HCT116 (cell line): ENCODE measurements around the gene C15orf39. TPM values are rescaled to one million over a fixed set of nuclear protein-coding genes. Genes with fewer than 3 reads are reported as not detected.
A peak's percentile ranks its signal among the peaks of the same experiment; 100 is the strongest.

Source experiments
- ATAC-seq: fragments of 200-7000 bp; cut with Tn5 transposase; 2 replicates; pipeline ENCODE4 v1.9.1; 2020; ENCODE audit warnings: mild to moderate bottlenecking, moderate library complexity
- BruUV-seq: library from RNA; stranded (reverse); fragments of 400-500 nt; replicated peaks from 2 replicates; lab custom pipeline; 2021; lab: Mats Ljungman, UMichigan
- CTCF ChIA-PET: fragments of 300-600 bp; sonication (Branson Sonifier 250); formaldehyde crosslinking; loops from one replicate; lab custom pipeline; 2021; ENCODE audit warnings: antibody characterized with exemption; lab: Charles Lee
- POLR2A ChIA-PET: fragments of 300-600, 350-600 bp; sonication (Branson Sonifier 250); formaldehyde crosslinking; loops from one replicate; lab custom pipeline; 2021; ENCODE audit warnings: antibody characterized with exemption; lab: Charles Lee
- RAD21 ChIA-PET, 2 experiments: fragments of 300-600 bp; sonication (Branson Sonifier 250); formaldehyde crosslinking; loops; one replicate each; lab custom pipeline; 2023; ENCODE audit warnings: low total read pairs in 2 of 2; ENCODE audit not compliant: uncharacterized antibody in 2 of 2, unreplicated experiment in 2 of 2, low non-redundant PET in 1 of 2; lab: Charles Lee
- DNase-seq: peaks from one replicate; pipeline ENCODE4 v3.0.0-alpha.2; 2010; ENCODE audit warnings: low read depth, low spot score
- H2AFZ ChIP-seq: fragments of 200-600 bp; shearing (Covaris generic), sonication (generic); 2 replicates; pipeline ENCODE4 v1.6.1; 2017; ENCODE audit warnings: low read depth, mixed run types, mixed read lengths, antibody characterized with exemption, low read length; ENCODE audit not compliant: poor library complexity, severe bottlenecking
- H3K27ac ChIP-seq: 2 replicates; pipeline ENCODE4 v1.5.1; 2012; ENCODE audit warnings: low read depth, low read length
- H3K27me3 ChIP-seq: fragments of 200-600 bp; sonication (generic); 2 replicates; pipeline ENCODE4 v1.6.1; 2016; ENCODE audit warnings: mixed run types, low read length, mixed read lengths; ENCODE audit not compliant: insufficient read depth
- H3K36me3 ChIP-seq, 2 experiments: fragments of 200-500 bp in 1 of 2; fragments of 200-600 bp in 1 of 2; sonication (Bioruptor generic) in 1 of 2; sonication (generic) in 1 of 2; 2 replicates each; pipeline versions ENCODE4 v1.5.1 to v1.6.1; 2014 to 2016; ENCODE audit warnings: low read length in 2 of 2, inconsistent platforms in 1 of 2, mixed read lengths in 1 of 2, mixed run types in 1 of 2; ENCODE audit not compliant: insufficient read depth in 2 of 2, control insufficient read depth in 1 of 2
- H3K4me1 ChIP-seq, 2 experiments: fragments of 200-600 bp in 1 of 2; sonication (generic) in 1 of 2; 2 replicates each; pipeline versions ENCODE4 v1.5.1 to v1.6.1; 2012 to 2017; ENCODE audit warnings: low read length in 2 of 2, inconsistent platforms in 1 of 2, mild to moderate bottlenecking in 1 of 2, mixed read lengths in 1 of 2, mixed run types in 1 of 2, moderate library complexity in 1 of 2; ENCODE audit not compliant: insufficient read depth in 2 of 2, control insufficient read depth in 1 of 2
- H3K4me2 ChIP-seq: fragments of 200-600 bp; sonication (generic); 2 replicates; pipeline ENCODE4 v1.6.1; 2017; ENCODE audit warnings: mixed run types, low read length, mixed read lengths
- H3K4me3 ChIP-seq, 2 experiments: fragments of 200-600 bp in 1 of 2; sonication (generic) in 1 of 2; replicated peaks in 1 of 2; 2 replicates each; pipeline ENCODE4 v1.5.1; 2011 to 2016; ENCODE audit warnings: low read length in 2 of 2, control low read depth in 1 of 2, low read depth in 1 of 2, mild to moderate bottlenecking in 1 of 2, mixed read lengths in 1 of 2, mixed run types in 1 of 2
- H3K79me2 ChIP-seq: fragments of 200-600 bp; sonication (generic); 2 replicates; pipeline ENCODE4 v1.6.1; 2017; ENCODE audit warnings: mild to moderate bottlenecking, mixed run types, low read length, moderate library complexity, mixed read lengths; ENCODE audit not compliant: insufficient read depth
- H3K9ac ChIP-seq: fragments of 200-600 bp; sonication (generic); 2 replicates; pipeline ENCODE4 v1.6.1; 2016; ENCODE audit warnings: low read length, mixed read lengths
- H3K9me2 ChIP-seq: fragments of 200-600 bp; sonication (generic), shearing (Covaris generic); 2 replicates; pipeline ENCODE4 v1.6.1; 2017; ENCODE audit warnings: mixed run types, mild to moderate bottlenecking, moderate library complexity; ENCODE audit not compliant: insufficient read depth
- H3K9me3 ChIP-seq, 2 experiments: fragments of 200-500 bp in 1 of 2; fragments of 200-600 bp in 1 of 2; sonication (Bioruptor generic) in 1 of 2; sonication (generic) in 1 of 2; 2 replicates each; pipeline ENCODE4 v1.6.1; 2014 to 2017; ENCODE audit warnings: low read length in 2 of 2, mixed read lengths in 2 of 2, inconsistent platforms in 1 of 2, low read depth in 1 of 2, mild to moderate bottlenecking in 1 of 2, mixed run types in 1 of 2, moderate library complexity in 1 of 2; ENCODE audit not compliant: control insufficient read depth in 1 of 2, insufficient read depth in 1 of 2
- H4K20me1 ChIP-seq: fragments of 200-600 bp; sonication (generic), shearing (Covaris generic); 2 replicates; pipeline ENCODE4 v1.6.1; 2017; ENCODE audit warnings: mixed run types, mild to moderate bottlenecking, moderate library complexity; ENCODE audit not compliant: insufficient read depth
- EZH2 ChIP-seq: fragments of 200-600 bp; sonication (generic); IDR thresholded peaks from 2 replicates; pipeline ENCODE4 v1.6.1; 2017; ENCODE audit warnings: antibody characterized with exemption, mixed run types
- FOSL1 ChIP-seq: IDR thresholded peaks from 2 replicates; pipeline ENCODE4 v1.6.1; 2012; ENCODE audit warnings: low read depth
- JUND ChIP-seq: IDR thresholded peaks from 2 replicates; pipeline ENCODE4 v1.6.1; 2012
- POLR2A ChIP-seq: IDR thresholded peaks from 2 replicates; pipeline ENCODE4 v1.7.0; 2011; ENCODE audit warnings: borderline replicate concordance; ENCODE audit not compliant: insufficient read depth, insufficient read length; ENCODE audit errors: extremely low read depth
- POLR2AphosphoS5 ChIP-seq: IDR thresholded peaks from 2 replicates; pipeline ENCODE4 v1.6.1; 2011; ENCODE audit warnings: mild to moderate bottlenecking, low read depth, low read length, moderate library complexity
- intact Hi-C: fragments of 100-400 bp; cut with micrococcal nuclease; formaldehyde crosslinking; loops from 2 replicates; pipeline ENCODE4 v1.10.0; 2022
- total RNA-seq: library from RNA; stranded (reverse); gene quantifications from one replicate; pipeline ENCODE4 v1.2.1, GENCODE V29; 2021; ENCODE audit not compliant: unreplicated experiment

Gene C15orf39
- total RNA-seq, 1 experiment from 2014 or later: 29.3 TPM

DNA sequence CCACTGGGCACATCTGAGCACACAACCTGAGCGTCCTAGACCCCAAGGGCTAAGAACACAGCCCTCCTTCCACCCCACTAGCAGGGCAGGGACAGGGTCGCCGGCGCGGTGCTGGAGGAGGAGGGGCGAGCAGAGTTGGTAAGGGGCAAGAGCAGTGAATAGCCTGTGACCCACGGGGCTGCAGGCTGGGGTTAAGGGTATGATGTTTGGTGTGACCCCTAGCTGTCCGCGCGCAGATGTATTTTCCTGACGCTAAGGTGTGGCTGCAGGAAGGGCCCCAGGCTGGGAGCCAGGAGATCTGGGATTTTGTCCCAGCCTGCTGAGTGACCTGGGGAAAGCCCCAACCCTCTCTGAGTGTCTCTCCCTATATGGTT lies 1.3 kb upstream of the C15orf39 start:
- Histone ChIP-seq H3K4me2 (peak overlapping the region; percentile 98), H3K9ac (peak overlapping the region; percentile 95), H3K27ac (peak overlapping the region; percentile 67), H4K20me1 (peaks cover 14% of the 10 kb centered on the region; the same call in 1 of the 2 replicates), H3K9me2 (no peaks in the 10 kb centered on the region), H3K36me3 (no peaks in the 10 kb centered on the region), H3K27me3 (no peaks in the 10 kb centered on the region), H3K4me3 (peak overlapping the region; percentile 88), H3K79me2 (peaks cover 34% of the 10 kb centered on the region), H3K4me1 (peaks cover 32 to 56% of the 10 kb centered on the region in 2 experiments), H2AFZ (no peak overlapping the region), H3K9me3 (no peaks in the 10 kb centered on the region)
- intact Hi-C loops: loop anchor here (5.0 to 10.0 kb wide), 2 partner anchors 93 to 416 kb away; partner anchors contain the start of gene CSK
- TF ChIP-seq JUND (no peak), POLR2A (peak; percentile 34), FOSL1 (no peak)
- ChIA-PET RAD21 (interaction anchor here in 1 of 2 experiments (0.6 to 1.5 kb wide), 3 partner anchors 25 to 157 kb away, joined by 3 read pairs; no protein-coding TSS in a partner anchor), POLR2A (interaction anchor here (0.7 to 4.2 kb wide), 5 partner anchors 25 to 440 kb away, joined by 3 to 24 read pairs (median 4); no protein-coding TSS in a partner anchor), CTCF (interaction anchor here (1.3 to 2.3 kb wide), 5 partner anchors 15 to 243 kb away, joined by 3 to 35 read pairs (median 6); partner anchors contain the start of genes MAN2C1 and RPP25)
- DNase-seq (no peak), ATAC-seq (no peak)
- TSS peak; percentile 70 for BruUV-seq

- RAD21 ChIA-PET: interaction anchor here (0.6 to 1.5 kb wide), 4 partner anchors 25 to 171 kb away, joined by 3 read pairs; no protein-coding TSS in a partner anchor
- peak overlapping the region; percentile 67 for H3K27ac ChIP-seq
- H3K9me3 ChIP-seq: no peaks in the 10 kb centered on the region
- POLR2A ChIA-PET: interaction anchor here (0.6 to 4.2 kb wide), 9 partner anchors 14 to 441 kb away, joined by 3 to 24 read pairs (median 4); no protein-coding TSS in a partner anchor
- ATAC-seq (peak; percentile 6; the same call in 1 of the 2 replicates), DNase-seq (peak; percentile 44)
- CTCF ChIA-PET: interaction anchor here (0.7 to 2.3 kb wide), 18 partner anchors 9 to 250 kb away, joined by 3 to 35 read pairs (median 3); partner anchors contain the start of genes MAN2C1, PPCDC and RPP25
- BruUV-seq: no TSS peak
- peaks cover 2 to 5% of the 10 kb centered on the region in 2 experiments; a peak in 1 of 4 replicates for H3K36me3 ChIP-seq
- H3K4me3 ChIP-seq: peak overlapping the region; percentile 88
- peaks cover 40% of the 10 kb centered on the region for H3K79me2 ChIP-seq
- TF ChIP-seq POLR2AphosphoS5 (peak; percentile 70), EZH2 (no peak)
- TF ChIP-seq, all 23 proteins: peak for 1
- no peaks in the 10 kb centered on the region for H3K9me2 ChIP-seq
- peaks cover 32 to 56% of the 10 kb centered on the region in 2 experiments for H3K4me1 ChIP-seq
- no peak overlapping the region for H2AFZ ChIP-seq
- no peaks in the 10 kb centered on the region for H3K27me3 ChIP-seq
- intact Hi-C loops: loop anchor here (5.0 to 10.0 kb wide), 2 partner anchors 94 to 416 kb away; partner anchors contain the start of gene CSK
- H3K9ac ChIP-seq: peak overlapping the region; percentile 95
- H4K20me1 ChIP-seq: peaks cover 19% of the 10 kb centered on the region; the same call in 1 of the 2 replicates
- peak overlapping the region; percentile 98 for H3K4me2 ChIP-seq
Observed at GRCh38 chr15:75200765-75201615, 692 bp upstream of the C15orf39 start.
